WTC11 (cell line): ENCODE measurements around the gene ATP6V1C2. TPM values are rescaled to one million over a fixed set of nuclear protein-coding genes. Genes with fewer than 3 reads are reported as not detected.

ENCODE experiments used
- ATF2 ChIP-seq: sonication (generic); formaldehyde crosslinking; IDR thresholded peaks from 2 replicates; pipeline ENCODE4 v1.8.1; 2022; ENCODE audit warnings: low read depth, missing genetic modification reagents, borderline replicate concordance
- CDX4 ChIP-seq: fragments of 250-450 bp; sonication (Bioruptor Pico); IDR thresholded peaks from 2 replicates; pipeline ENCODE4 v1.9.0; 2021; ENCODE audit warnings: moderate library complexity, mild to moderate bottlenecking, inconsistent platforms, borderline replicate concordance
- CREM ChIP-seq: sonication (generic); formaldehyde crosslinking; IDR thresholded peaks from 2 replicates; pipeline ENCODE4 v1.8.1; 2022; ENCODE audit warnings: mild to moderate bottlenecking, missing genetic modification reagents, moderate library complexity
- CTCF ChIP-seq: fragments of 200-600 bp; IDR thresholded peaks from 2 replicates; pipeline ENCODE4 v1.8.0; 2022; ENCODE audit warnings: antibody characterized with exemption
- EMX1 ChIP-seq: fragments of 250-450 bp; sonication (Bioruptor Pico); IDR thresholded peaks from 2 replicates; pipeline ENCODE4 v1.8.0; 2021; ENCODE audit warnings: mild to moderate bottlenecking
- GRHL2 ChIP-seq: fragments of 250-450 bp; sonication (Bioruptor Pico); IDR thresholded peaks from 2 replicates; pipeline ENCODE4 v1.8.0; 2022; ENCODE audit warnings: mild to moderate bottlenecking, moderate library complexity; ENCODE audit not compliant: insufficient replicate concordance, severe bottlenecking
- JUN ChIP-seq: sonication (generic); formaldehyde crosslinking; IDR thresholded peaks from 2 replicates; pipeline ENCODE4 v1.8.0; 2023; ENCODE audit warnings: mild to moderate bottlenecking, missing genetic modification reagents
- MAX ChIP-seq: sonication (generic); formaldehyde crosslinking; IDR thresholded peaks from 2 replicates; pipeline ENCODE4 v1.8.0; 2022; ENCODE audit warnings: mild to moderate bottlenecking, missing genetic modification reagents
- NR1H2 ChIP-seq: sonication (generic); formaldehyde crosslinking; IDR thresholded peaks from 2 replicates; pipeline ENCODE4 v1.9.0; 2021; ENCODE audit warnings: mild to moderate bottlenecking, moderate library complexity, missing genetic modification reagents
- NR2C2 ChIP-seq: sonication (generic); formaldehyde crosslinking; IDR thresholded peaks from 2 replicates; pipeline ENCODE4 v1.8.0; 2022; ENCODE audit warnings: mild to moderate bottlenecking, missing genetic modification reagents
- PRRX2 ChIP-seq: fragments of 250-450 bp; sonication (Bioruptor Pico); IDR thresholded peaks from 2 replicates; pipeline ENCODE4 v1.8.0; 2021; ENCODE audit warnings: mild to moderate bottlenecking
- RORB ChIP-seq: fragments of 250-450 bp; sonication (Bioruptor Pico); IDR thresholded peaks from 2 replicates; pipeline ENCODE4 v1.9.0; 2021; ENCODE audit warnings: mild to moderate bottlenecking
- SP1 ChIP-seq: sonication (generic); formaldehyde crosslinking; conservative IDR thresholded peaks from 2 replicates; pipeline ENCODE4 v1.8.1; 2022; ENCODE audit warnings: missing genetic modification reagents
- TCF7 ChIP-seq: sonication (generic); formaldehyde crosslinking; IDR thresholded peaks from 2 replicates; pipeline ENCODE4 v1.8.0; 2022; ENCODE audit warnings: mild to moderate bottlenecking, low read depth, missing genetic modification reagents, moderate library complexity
- TP53 ChIP-seq: sonication (generic); formaldehyde crosslinking; IDR thresholded peaks from 2 replicates; pipeline ENCODE4 v1.8.1; 2023; ENCODE audit warnings: mild to moderate bottlenecking, missing genetic modification reagents
- ZBTB21 ChIP-seq: sonication (generic); formaldehyde crosslinking; IDR thresholded peaks from 2 replicates; pipeline ENCODE4 v1.8.1; 2023; ENCODE audit warnings: mild to moderate bottlenecking, missing genetic modification reagents, borderline replicate concordance
- ZBTB43 ChIP-seq: sonication (generic); formaldehyde crosslinking; IDR thresholded peaks from 2 replicates; pipeline ENCODE4 v1.8.1; 2023; ENCODE audit warnings: mild to moderate bottlenecking, missing genetic modification reagents
- ZNF138 ChIP-seq: sonication (generic); formaldehyde crosslinking; conservative IDR thresholded peaks from 2 replicates; pipeline ENCODE4 v1.8.1; 2022; ENCODE audit warnings: mild to moderate bottlenecking, moderate library complexity, missing genetic modification reagents
- ZNF317 ChIP-seq: sonication (generic); formaldehyde crosslinking; IDR thresholded peaks from 2 replicates; pipeline ENCODE4 v1.8.1; 2023; ENCODE audit warnings: low read depth, mild to moderate bottlenecking, moderate library complexity, missing genetic modification reagents, borderline replicate concordance
- ZNF416 ChIP-seq: fragments of 250-450 bp; sonication (Bioruptor Pico); IDR thresholded peaks from 2 replicates; pipeline ENCODE4 v1.9.0; 2021; ENCODE audit warnings: mild to moderate bottlenecking, inconsistent platforms
- ZNF425 ChIP-seq: fragments of 250-450 bp; sonication (Bioruptor Pico); conservative IDR thresholded peaks from 2 replicates; pipeline ENCODE4 v1.9.0; 2021; ENCODE audit warnings: mild to moderate bottlenecking
- ZNF512 ChIP-seq: sonication (generic); formaldehyde crosslinking; IDR thresholded peaks from 2 replicates; pipeline ENCODE4 v1.8.1; 2022; ENCODE audit warnings: missing genetic modification reagents, borderline replicate concordance
- ZNF532 ChIP-seq: fragments of 250-450 bp; sonication (Bioruptor Pico); IDR thresholded peaks from 2 replicates; pipeline ENCODE4 v1.9.0; 2021; ENCODE audit warnings: mild to moderate bottlenecking, borderline replicate concordance
- ZSCAN18 ChIP-seq: fragments of 250-450 bp; sonication (Bioruptor Pico); IDR thresholded peaks from 2 replicates; pipeline ENCODE4 v2.1.2; 2022; ENCODE audit warnings: mild to moderate bottlenecking, moderate library complexity
- total RNA-seq: library from RNA; stranded (reverse); gene quantifications from 3 replicates; pipeline ENCODE4 v1.2.3, GENCODE V29; 2021

Gene ATP6V1C2
- total RNA-seq, 1 experiment from 2014 or later, result 0.42 TPM

GRCh38 chr2:10832203-10832936, 110.9 kb downstream of the ATP6V1C2 start (continued):
- peak; percentile 99 for TF ChIP-seq CTCF
- no peak for TF ChIP-seq JUN (CRISPR knock-in tag)
- no peak for TF ChIP-seq GRHL2 (CRISPR knock-in tag)
- no peak for TF ChIP-seq TCF7 (CRISPR knock-in tag)
- TF ChIP-seq ZNF138, result no peak
- no peak for TF ChIP-seq SP1 (CRISPR knock-in tag)
- no peak for TF ChIP-seq ZNF532
- no peak for TF ChIP-seq PRRX2 (CRISPR knock-in tag)
- TF ChIP-seq ATF2, result no peak
- TF ChIP-seq ZNF512, result no peak
- no peak for TF ChIP-seq CREM (CRISPR knock-in tag)
- TF ChIP-seq ZSCAN18 (CRISPR knock-in tag), result no peak
- TF ChIP-seq ZBTB21 (CRISPR knock-in tag), result no peak
- TF ChIP-seq TP53 (CRISPR knock-in tag), result no peak
- no peak for TF ChIP-seq CDX4 (CRISPR knock-in tag)
- no peak for TF ChIP-seq NR2C2 (CRISPR knock-in tag)
- peak; percentile 86 for TF ChIP-seq MAX (CRISPR knock-in tag)
- no peak for TF ChIP-seq ZBTB43 (CRISPR knock-in tag)
- TF ChIP-seq NR1H2, result no peak
- no peak for TF ChIP-seq EMX1 (CRISPR knock-in tag)
- TF ChIP-seq ZNF416 (CRISPR knock-in tag), result no peak
- no peak for TF ChIP-seq RORB (CRISPR knock-in tag)
- no peak for TF ChIP-seq ZNF425 (CRISPR knock-in tag)
- no peak for TF ChIP-seq ZNF317 (CRISPR knock-in tag)
